ENCODE results near the gene PTPRR.

- no peak for TF ChIP-seq CTCF (IDR thresholded peaks at IDR 0.05)
- TF ChIP-seq POLR2A (IDR thresholded peaks at IDR 0.05), result no peak
These were observed 9.9 kb downstream of the PTPRR start for GRCh38 chr12:70910666-70911065.

Data from esophagus squamous epithelium (tissue), 4 donors.